GM23338 (cell line): ENCODE results near the gene FBF1. TPM values are rescaled to one million over a fixed set of nuclear protein-coding genes. Genes with fewer than 3 reads are reported as not detected.

Experiments
- ATAC-seq: fragments of 200-7000 bp; cut with Tn5 transposase; 3 replicates; pipeline ENCODE4 v1.9.1; 2020
- DNase-seq: peaks from one replicate; pipeline ENCODE4 v3.0.0-alpha.2; 2015; ENCODE audit warnings: low spot score
- H2AFZ ChIP-seq: fragments of 200-600 bp; sonication (generic); 2 replicates; pipeline ENCODE4 v1.8.0; 2016; ENCODE audit warnings: antibody characterized with exemption, mild to moderate bottlenecking, moderate library complexity
- H3F3A ChIP-seq: fragments of 200-600 bp; sonication (generic); replicated peaks from 2 replicates; pipeline ENCODE4 v1.8.0; 2017; ENCODE audit warnings: antibody characterized with exemption, mixed run types, low read depth
- H3K27ac ChIP-seq: fragments of 200-600 bp; sonication (generic); 2 replicates; pipeline ENCODE4 v1.6.1; 2016; ENCODE audit warnings: low read depth
- H3K27me3 ChIP-seq: fragments of 200-600 bp; sonication (generic); 2 replicates; pipeline ENCODE4 v1.8.0; 2016; ENCODE audit warnings: mild to moderate bottlenecking, mixed run types, moderate library complexity; ENCODE audit not compliant: insufficient read depth
- H3K36me3 ChIP-seq: fragments of 200-600 bp; sonication (generic); 2 replicates; pipeline ENCODE4 v1.8.0; 2016; ENCODE audit warnings: mild to moderate bottlenecking; ENCODE audit not compliant: insufficient read depth
- H3K4me1 ChIP-seq: fragments of 200-600 bp; sonication (generic); 2 replicates; pipeline ENCODE4 v1.8.0; 2016; ENCODE audit warnings: mild to moderate bottlenecking, moderate library complexity; ENCODE audit not compliant: insufficient read depth
- H3K4me2 ChIP-seq: fragments of 200-600 bp; sonication (generic); 2 replicates; pipeline ENCODE4 v1.7.1; 2017; ENCODE audit warnings: mixed run types
- H3K4me3 ChIP-seq: fragments of 200-600 bp; sonication (generic); 2 replicates; pipeline ENCODE4 v1.6.1; 2016; ENCODE audit warnings: mixed run types
- H3K79me2 ChIP-seq: fragments of 200-600 bp; sonication (generic); replicated peaks from 2 replicates; pipeline ENCODE4 v1.8.0; 2017; ENCODE audit warnings: mild to moderate bottlenecking; ENCODE audit not compliant: insufficient read depth
- H3K9me2 ChIP-seq: fragments of 200-600 bp; sonication (generic); 2 replicates; pipeline ENCODE4 v1.8.0; 2017; ENCODE audit not compliant: insufficient read depth
- H4K20me1 ChIP-seq: fragments of 200-600 bp; sonication (generic); replicated peaks from 2 replicates; pipeline ENCODE4 v1.8.0; 2017; ENCODE audit warnings: mild to moderate bottlenecking; ENCODE audit not compliant: insufficient read depth
- H3K27ac Mint-ChIP-seq: 2 replicates; pipeline ENCODE4 v1.8.0; 2020; ENCODE audit warnings: inconsistent platforms, mild to moderate bottlenecking, moderate library complexity, mixed read lengths
- H3K27me3 Mint-ChIP-seq: 3 replicates; pipeline ENCODE4 v1.8.0; 2022; ENCODE audit warnings: low read depth, mild to moderate bottlenecking, moderate library complexity, mixed read lengths, inconsistent platforms; ENCODE audit not compliant: insufficient read depth, poor library complexity
- H3K36me3 Mint-ChIP-seq: 3 replicates; pipeline ENCODE4 v1.8.0; 2021; ENCODE audit warnings: low read depth, mild to moderate bottlenecking, inconsistent platforms, moderate library complexity, mixed read lengths
- H3K4me1 Mint-ChIP-seq: 3 replicates; pipeline ENCODE4 v1.8.0; 2020; ENCODE audit warnings: mild to moderate bottlenecking, inconsistent platforms, mixed read lengths
- H3K4me3 Mint-ChIP-seq: 3 replicates; pipeline ENCODE4 v1.8.0; 2021; ENCODE audit warnings: moderate library complexity, mild to moderate bottlenecking, inconsistent platforms, mixed read lengths
- H3K9me3 Mint-ChIP-seq: 3 replicates; pipeline ENCODE4 v1.8.0; 2020; ENCODE audit warnings: moderate library complexity, mild to moderate bottlenecking, inconsistent platforms, mixed read lengths
- CTCF ChIP-seq, 2 experiments: fragments of 200-600 bp in 1 of 2; sonication (generic) in 1 of 2; conservative IDR thresholded peaks; 2 replicates each; pipeline versions ENCODE4 v1.5.1 to v1.6.1; 2016 to 2017; ENCODE audit warnings: antibody characterized with exemption in 2 of 2, low read depth in 2 of 2, mild to moderate bottlenecking in 2 of 2, moderate library complexity in 1 of 2
- EZH2 ChIP-seq: fragments of 200-600 bp; sonication (generic); IDR thresholded peaks from one replicate; pipeline ENCODE4 v1.8.0; 2017; ENCODE audit warnings: antibody characterized with exemption, mild to moderate bottlenecking, low read depth; ENCODE audit not compliant: unreplicated experiment
- EZH2phosphoT487 ChIP-seq: fragments of 200-600 bp; sonication (generic); IDR thresholded peaks from one replicate; pipeline ENCODE4 v1.8.1; 2018; ENCODE audit warnings: antibody characterized with exemption; ENCODE audit not compliant: unreplicated experiment
- JUNB ChIP-seq: IDR thresholded peaks from one replicate; pipeline ENCODE4 v1.6.1; 2016; ENCODE audit warnings: antibody characterized with exemption; ENCODE audit not compliant: unreplicated experiment
- NANOG ChIP-seq: IDR thresholded peaks from 2 replicates; pipeline ENCODE4 v1.6.1; 2016; ENCODE audit warnings: antibody characterized with exemption, borderline replicate concordance
- POLR2AphosphoS5 ChIP-seq: IDR thresholded peaks from 2 replicates; pipeline ENCODE4 v1.6.1; 2016; ENCODE audit warnings: antibody characterized with exemption, low read depth
- STAT1 ChIP-seq: IDR thresholded peaks from one replicate; pipeline ENCODE4 v1.6.1; 2016; ENCODE audit warnings: antibody characterized with exemption; ENCODE audit not compliant: unreplicated experiment
- ZNF114 ChIP-seq: fragments of 250-450 bp; sonication (Bioruptor Pico); IDR thresholded peaks from 2 replicates; pipeline ENCODE4 v1.5.0; 2020; ENCODE audit warnings: mild to moderate bottlenecking, moderate library complexity
- ZNF331 ChIP-seq: fragments of 250-450 bp; sonication (Bioruptor Pico); IDR thresholded peaks from 2 replicates; pipeline ENCODE4 v1.5.0; 2020; ENCODE audit warnings: low read depth, mild to moderate bottlenecking, moderate library complexity
- ZNF462 ChIP-seq: fragments of 250-450 bp; sonication (Bioruptor Pico); IDR thresholded peaks from 2 replicates; pipeline ENCODE4 v1.5.0; 2020; ENCODE audit warnings: mild to moderate bottlenecking, moderate library complexity
- polyA plus RNA-seq: library from polyadenylated mRNA; unstranded; fragments of >200 nt; fragmentation: Nextera tagmentation; extraction: Ambion mirVana; gene quantifications from 2 replicates; pipeline ENCODE4 v1.2.1, GENCODE V29; 2016
- total RNA-seq: library from RNA; depleted of rRNA; stranded (reverse); fragments of >200 nt; shearing (Covaris generic); gene quantifications from 2 replicates; pipeline ENCODE4 v1.2.3, GENCODE V29; 2014
- TF ChIP-seq, protein P1 (sequence below): IDR thresholded peaks from one replicate; pipeline ENCODE4 v1.6.1; 2018; ENCODE audit warnings: antibody characterized with exemption; ENCODE audit not compliant: unreplicated experiment

FBF1 gene
- total and polyA plus RNA-seq, 2 experiments from 2014 or later = 8.8 to 11.8 TPM

- TF ChIP-seq ZNF462 (CRISPR knock-in tag) (no peak), POLR2AphosphoS5 (no peak; the same call in 1 of the 2 replicates), JUNB (no peak), EZH2phosphoT487 (no peak), EZH2 (no peak)
Observed at GRCh38 chr17:75894049-75894733, 46.7 kb downstream of the FBF1 start (continued).

DNA sequence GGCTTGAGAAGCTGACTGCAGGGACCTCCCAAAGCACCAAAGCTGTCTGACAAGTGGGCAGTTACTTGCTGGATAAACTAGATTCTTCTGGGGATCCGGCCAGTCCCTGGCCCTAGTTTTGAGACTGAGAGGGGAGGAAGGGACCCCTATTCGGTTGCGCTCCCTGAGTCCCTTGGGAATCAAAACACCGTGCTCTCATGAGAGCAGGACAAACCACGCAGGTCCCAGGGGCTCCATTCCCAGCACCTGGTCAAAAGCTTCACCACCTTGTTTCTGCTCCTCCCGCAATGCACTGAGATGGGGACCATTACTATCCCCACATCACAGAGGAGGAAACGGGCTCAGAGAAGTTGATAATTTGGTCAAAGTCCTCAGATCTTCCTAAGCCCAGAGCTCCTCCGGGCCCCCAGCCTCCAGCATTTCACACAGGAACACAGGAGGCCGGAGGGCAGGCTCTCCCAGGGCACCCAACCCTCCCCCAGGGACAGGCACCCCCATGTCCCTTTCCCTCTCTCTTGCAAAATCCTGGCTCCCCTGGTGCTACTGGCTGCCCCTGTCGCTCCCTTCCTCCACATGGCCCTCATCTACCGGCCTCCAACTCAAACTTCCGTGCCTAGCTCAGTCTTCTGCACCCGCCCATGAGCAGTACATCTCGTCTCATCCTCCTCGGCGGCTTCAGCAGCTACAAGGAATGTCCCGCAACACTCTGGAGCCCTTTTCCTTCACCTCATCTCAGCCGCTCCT lies 47.4 kb downstream of the FBF1 start:
- no peak overlapping the region for H2AFZ ChIP-seq
- H3K27ac Mint-ChIP-seq = peak overlapping the region; percentile 19; the same call in 1 of the 2 replicates
- TF ChIP-seq STAT1 = no peak
- TF ChIP-seq CTCF (conservative IDR thresholded peaks at IDR 0.05; ENCODE audit: low read depth in 2 of 2) = no peak
- no peak for TF ChIP-seq EZH2
- TF ChIP-seq ZNF331 = no peak
- no peak for TF ChIP-seq NANOG
- TF ChIP-seq POLR2AphosphoS5 = no peak
- TF ChIP-seq, protein P1, sequence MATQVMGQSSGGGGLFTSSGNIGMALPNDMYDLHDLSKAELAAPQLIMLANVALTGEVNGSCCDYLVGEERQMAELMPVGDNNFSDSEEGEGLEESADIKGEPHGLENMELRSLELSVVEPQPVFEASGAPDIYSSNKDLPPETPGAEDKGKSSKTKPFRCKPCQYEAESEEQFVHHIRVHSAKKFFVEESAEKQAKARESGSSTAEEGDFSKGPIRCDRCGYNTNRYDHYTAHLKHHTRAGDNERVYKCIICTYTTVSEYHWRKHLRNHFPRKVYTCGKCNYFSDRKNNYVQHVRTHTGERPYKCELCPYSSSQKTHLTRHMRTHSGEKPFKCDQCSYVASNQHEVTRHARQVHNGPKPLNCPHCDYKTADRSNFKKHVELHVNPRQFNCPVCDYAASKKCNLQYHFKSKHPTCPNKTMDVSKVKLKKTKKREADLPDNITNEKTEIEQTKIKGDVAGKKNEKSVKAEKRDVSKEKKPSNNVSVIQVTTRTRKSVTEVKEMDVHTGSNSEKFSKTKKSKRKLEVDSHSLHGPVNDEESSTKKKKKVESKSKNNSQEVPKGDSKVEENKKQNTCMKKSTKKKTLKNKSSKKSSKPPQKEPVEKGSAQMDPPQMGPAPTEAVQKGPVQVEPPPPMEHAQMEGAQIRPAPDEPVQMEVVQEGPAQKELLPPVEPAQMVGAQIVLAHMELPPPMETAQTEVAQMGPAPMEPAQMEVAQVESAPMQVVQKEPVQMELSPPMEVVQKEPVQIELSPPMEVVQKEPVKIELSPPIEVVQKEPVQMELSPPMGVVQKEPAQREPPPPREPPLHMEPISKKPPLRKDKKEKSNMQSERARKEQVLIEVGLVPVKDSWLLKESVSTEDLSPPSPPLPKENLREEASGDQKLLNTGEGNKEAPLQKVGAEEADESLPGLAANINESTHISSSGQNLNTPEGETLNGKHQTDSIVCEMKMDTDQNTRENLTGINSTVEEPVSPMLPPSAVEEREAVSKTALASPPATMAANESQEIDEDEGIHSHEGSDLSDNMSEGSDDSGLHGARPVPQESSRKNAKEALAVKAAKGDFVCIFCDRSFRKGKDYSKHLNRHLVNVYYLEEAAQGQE = no peak
- no peak for TF ChIP-seq ZNF114 (CRISPR knock-in tag)

More for the DNA sequence above, 47.4 kb downstream of the FBF1 start:
- Histone ChIP-seq H3K4me1 (peaks cover 18% of the 10 kb centered on the region; the same call in 1 of the 2 replicates), H3K4me3 (no peak overlapping the region), H3K9me2 (no peaks in the 10 kb centered on the region), H3K27ac (peak overlapping the region; percentile 59; the same call in 1 of the 2 replicates), H3K36me3 (no peaks in the 10 kb centered on the region), H3F3A (peaks cover 30% of the 10 kb centered on the region), H4K20me1 (no peaks in the 10 kb centered on the region; the same call in 1 of the 2 replicates), H3K79me2 (peaks cover 18% of the 10 kb centered on the region), H3K4me2 (no peak overlapping the region), H3K27me3 (no peaks in the 10 kb centered on the region)
- H3K27me3 Mint-ChIP-seq = peaks cover 18% of the 10 kb centered on the region
- ATAC-seq (no peak), DNase-seq (no peak)
- H3K4me3 Mint-ChIP-seq = peak overlapping the region; percentile 8; the same call in 2 of the 3 replicates
- no peaks in the 10 kb centered on the region for H3K9me3 Mint-ChIP-seq
- H3K36me3 Mint-ChIP-seq = peaks cover 29% of the 10 kb centered on the region
- peaks cover 26% of the 10 kb centered on the region for H3K4me1 Mint-ChIP-seq
